HepG2 (cell line): ENCODE results near the gene USF2. TPM values are rescaled to one million over a fixed set of nuclear protein-coding genes. Genes with fewer than 3 reads are reported as not detected.
A peak's percentile ranks its signal among the peaks of the same experiment; 100 is the strongest.

ENCODE experiments used
- ATAC-seq: fragments of 200-7000 bp; cut with Tn5 transposase; 3 replicates; pipeline ENCODE4 v1.9.1; 2020; ENCODE audit warnings: mild to moderate bottlenecking, moderate library complexity
- BruUV-seq: library from RNA; stranded (reverse); fragments of 400-500 nt; replicated peaks from 2 replicates; lab custom pipeline; 2021; lab: Mats Ljungman, UMichigan
- CTCF ChIA-PET: fragments of 300-600 bp; formaldehyde crosslinking; extraction: SDS; loops from one replicate; lab custom pipeline; 2021; ENCODE audit warnings: low total read pairs, inconsistent platforms, low intra/inter-chr PET ratio; lab: Yijun Ruan, JAX
- POLR2A ChIA-PET: fragments of 350-600 bp; sonication (Branson Sonifier 250); formaldehyde crosslinking; loops from one replicate; lab custom pipeline; 2020; ENCODE audit warnings: antibody characterized with exemption, inconsistent platforms; lab: Yijun Ruan, JAX
- DNase-seq: peaks from one replicate; pipeline ENCODE4 v3.0.0-alpha.2; 2015; ENCODE audit warnings: low spot score
- FAIRE-seq: peaks from 3 replicates; lab custom pipeline; 2011; peaks lifted over from hg19 to GRCh38; lab: Jason Lieb, UNC
- H2AFZ ChIP-seq: one replicate; pipeline ENCODE4 v1.6.1; 2011; ENCODE audit warnings: low read length, inconsistent platforms
- H3K27ac ChIP-seq: fragments of 300-600 bp; 3 replicates; pipeline ENCODE4 v1.8.0; 2011; ENCODE audit warnings: mixed run types, mild to moderate bottlenecking, mixed read lengths, low read length, inconsistent platforms; ENCODE audit not compliant: insufficient read depth; ENCODE audit errors: extremely low read length
- H3K27me3 ChIP-seq, 2 experiments: fragments of 200-600 bp in 1 of 2; 2 replicates in 1 of 2; 3 replicates in 1 of 2; pipeline versions ENCODE4 v1.6.0 to v1.8.0; 2011; ENCODE audit warnings: low read length in 2 of 2, mild to moderate bottlenecking in 2 of 2, moderate library complexity in 2 of 2, inconsistent platforms in 1 of 2; ENCODE audit not compliant: insufficient read depth in 2 of 2, control insufficient read depth in 1 of 2
- H3K36me3 ChIP-seq, 2 experiments: fragments of 200-600 bp in 1 of 2; replicated peaks in 1 of 2; 2 replicates in 1 of 2; 3 replicates in 1 of 2; pipeline versions ENCODE4 v1.5.1 to v1.8.0; 2011; ENCODE audit warnings: low read length in 2 of 2, inconsistent platforms in 1 of 2; ENCODE audit not compliant: insufficient read depth in 2 of 2, control insufficient read depth in 1 of 2
- H3K4me1 ChIP-seq: 2 replicates; pipeline ENCODE4 v1.5.1; 2012; ENCODE audit warnings: low read length, inconsistent platforms; ENCODE audit not compliant: insufficient read depth
- H3K4me2 ChIP-seq: 2 replicates; pipeline ENCODE4 v1.6.0; 2011; ENCODE audit warnings: low read depth, low read length, inconsistent platforms
- H3K4me3 ChIP-seq, 3 experiments: fragments of 200-600 bp in 1 of 3; sonication (generic), shearing (Covaris generic) in 1 of 3; replicated peaks in 1 of 3; 2 replicates each; pipeline ENCODE4 v1.5.1; 2011 to 2016; ENCODE audit warnings: low read length in 3 of 3, inconsistent platforms in 2 of 3, low read depth in 2 of 3, mild to moderate bottlenecking in 2 of 3, control low read depth in 1 of 3, mixed read lengths in 1 of 3; ENCODE audit not compliant: insufficient read depth in 1 of 3
- H3K79me2 ChIP-seq: one replicate; pipeline ENCODE4 v1.6.1; 2011; ENCODE audit warnings: low read length, inconsistent platforms; ENCODE audit not compliant: insufficient read depth
- H3K9ac ChIP-seq: 2 replicates; pipeline ENCODE4 v1.6.0; 2011; ENCODE audit warnings: mild to moderate bottlenecking, low read depth, low read length, inconsistent platforms; ENCODE audit not compliant: insufficient read depth
- H3K9me3 ChIP-seq: 2 replicates; pipeline ENCODE4 v1.5.1; 2012; ENCODE audit warnings: mild to moderate bottlenecking, low read length
- H4K20me1 ChIP-seq: 2 replicates; pipeline ENCODE4 v1.6.0; 2011; ENCODE audit warnings: inconsistent platforms, mild to moderate bottlenecking, low read length, moderate library complexity; ENCODE audit not compliant: insufficient read depth
- FOSL1 ChIP-seq: sonication (generic); formaldehyde crosslinking; IDR thresholded peaks from 2 replicates; pipeline ENCODE4 v1.9.0; 2021; ENCODE audit warnings: missing genetic modification reagents, borderline replicate concordance
- HNRNPL ChIP-seq: fragments of 200-400 bp; formaldehyde crosslinking; IDR thresholded peaks from 2 replicates; pipeline ENCODE4 v1.6.1; 2017; ENCODE audit warnings: mild to moderate bottlenecking, low read depth, low read length
- ZFX ChIP-seq: sonication (generic); formaldehyde crosslinking; IDR thresholded peaks from 2 replicates; pipeline ENCODE4 v1.4.0; 2020; ENCODE audit warnings: mild to moderate bottlenecking, low read depth, missing genetic modification reagents, moderate library complexity
- ZNF552 ChIP-seq: sonication (generic); formaldehyde crosslinking; IDR thresholded peaks from 2 replicates; pipeline ENCODE4 v1.9.0; 2022; ENCODE audit warnings: missing genetic modification reagents, mild to moderate bottlenecking, borderline replicate concordance
- ZNF577 ChIP-seq: sonication (generic); formaldehyde crosslinking; IDR thresholded peaks from 2 replicates; pipeline ENCODE4 v1.4.0; 2020; ENCODE audit warnings: mild to moderate bottlenecking, low read depth, missing genetic modification reagents, borderline replicate concordance
- ZNF891 ChIP-seq: sonication (generic); formaldehyde crosslinking; IDR thresholded peaks from 2 replicates; pipeline ENCODE4 v1.5.0; 2020; ENCODE audit warnings: mild to moderate bottlenecking, missing genetic modification reagents
- WGBS: methylation state at CpG from one replicate; pipeline ENCODE4 v1.1.6; 2017; ENCODE audit warnings: low lambda C conversion rate; 5-methylcytosine and 5-hydroxymethylcytosine counted together
- in situ Hi-C: cut with HindIII; loops from 2 replicates; pipeline ENCODE4 v1.10.0; 2017; ENCODE audit warnings: low pct_unique_long_range_greater_than_20kb; ENCODE audit not compliant: extremely low pct_ligation_motif_present
- intact Hi-C: fragments of 100-400 bp; cut with micrococcal nuclease; formaldehyde crosslinking; loops from one replicate; pipeline ENCODE4 v1.10.0; 2022; ENCODE audit not compliant: unreplicated experiment
- polyA plus RNA-seq, 8 experiments: library from polyadenylated mRNA; depleted of rRNA in 3 of 8; stranded (reverse) in 7 of 8; unstranded in 1 of 8; fragments of >200 nt; fragmentation: Illumina TruSeq in 4 of 8; extraction: Trizol in 4 of 8; gene quantifications; 2 replicates each; pipeline versions ENCODE4 v1.2.1 to v1.2.3, GENCODE V29; 2011 to 2016; ENCODE audit warnings: low read depth in 4 of 8, missing spikeins in 1 of 8, mixed read lengths in 1 of 8; ENCODE audit not compliant: insufficient read depth in 1 of 8
- total RNA-seq, 5 experiments: library from RNA; depleted of rRNA; stranded (reverse); fragments of >200 nt; fragmentation: Illumina TruSeq; extraction: Trizol; gene quantifications; 2 replicates each; pipeline ENCODE4 v1.2.3, GENCODE V29; 2016; ENCODE audit warnings: low read depth in 1 of 5
- TF ChIP-seq, protein P1 (sequence below): sonication (generic); formaldehyde crosslinking; IDR thresholded peaks from 2 replicates; pipeline ENCODE4 v1.9.0; 2021; ENCODE audit warnings: mild to moderate bottlenecking, missing genetic modification reagents

Gene USF2
- total and polyA plus RNA-seq, 2 of the 13 experiments (the other 11 are each of a cell fraction or from before 2014, with no cell fraction given): 54.9 to 106 TPM

DNA sequence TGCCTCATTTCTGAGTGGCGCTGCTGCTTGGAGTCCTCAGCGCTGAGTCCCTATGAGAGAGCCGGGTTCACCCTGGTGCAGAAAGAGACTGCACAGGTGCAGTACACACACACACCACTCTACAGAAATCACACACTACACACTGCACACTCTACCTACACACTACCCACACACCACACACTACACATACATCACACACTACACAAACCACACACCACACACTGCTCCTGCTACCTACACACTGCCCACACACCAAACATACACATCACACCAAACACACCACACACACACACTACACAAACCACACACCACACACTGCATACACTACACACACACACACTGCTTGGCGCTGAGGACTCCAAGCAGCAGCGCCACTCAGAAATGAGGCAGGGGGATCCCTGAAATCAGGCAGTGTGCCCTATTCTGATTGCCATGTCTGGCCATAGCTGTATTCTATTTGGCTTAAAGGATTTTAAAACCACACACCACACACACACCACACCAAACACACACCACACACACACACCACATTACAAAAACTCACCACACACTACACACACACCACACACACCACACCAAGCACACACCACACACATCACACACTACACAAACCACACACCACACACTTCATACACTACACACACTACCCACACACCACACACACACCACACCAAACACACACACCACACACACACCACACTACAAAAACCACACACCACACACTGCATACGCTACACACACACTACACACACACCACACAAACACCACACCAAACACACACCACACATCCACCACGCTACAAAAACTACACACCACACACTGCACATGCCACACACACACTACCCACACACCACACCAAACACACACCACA is 28.1 kb downstream of the USF2 start:
- TF ChIP-seq ZFX (peak; percentile 25; the same call in 1 of the 2 replicates), ZNF577 (no peak), ZNF552 (CRISPR knock-in tag) (no peak), ZNF891 (CRISPR knock-in tag) (no peak), HNRNPL (peak; percentile 63; the same call in 1 of the 2 replicates), FOSL1 (CRISPR knock-in tag) (no peak)
- TF ChIP-seq, protein P1, sequence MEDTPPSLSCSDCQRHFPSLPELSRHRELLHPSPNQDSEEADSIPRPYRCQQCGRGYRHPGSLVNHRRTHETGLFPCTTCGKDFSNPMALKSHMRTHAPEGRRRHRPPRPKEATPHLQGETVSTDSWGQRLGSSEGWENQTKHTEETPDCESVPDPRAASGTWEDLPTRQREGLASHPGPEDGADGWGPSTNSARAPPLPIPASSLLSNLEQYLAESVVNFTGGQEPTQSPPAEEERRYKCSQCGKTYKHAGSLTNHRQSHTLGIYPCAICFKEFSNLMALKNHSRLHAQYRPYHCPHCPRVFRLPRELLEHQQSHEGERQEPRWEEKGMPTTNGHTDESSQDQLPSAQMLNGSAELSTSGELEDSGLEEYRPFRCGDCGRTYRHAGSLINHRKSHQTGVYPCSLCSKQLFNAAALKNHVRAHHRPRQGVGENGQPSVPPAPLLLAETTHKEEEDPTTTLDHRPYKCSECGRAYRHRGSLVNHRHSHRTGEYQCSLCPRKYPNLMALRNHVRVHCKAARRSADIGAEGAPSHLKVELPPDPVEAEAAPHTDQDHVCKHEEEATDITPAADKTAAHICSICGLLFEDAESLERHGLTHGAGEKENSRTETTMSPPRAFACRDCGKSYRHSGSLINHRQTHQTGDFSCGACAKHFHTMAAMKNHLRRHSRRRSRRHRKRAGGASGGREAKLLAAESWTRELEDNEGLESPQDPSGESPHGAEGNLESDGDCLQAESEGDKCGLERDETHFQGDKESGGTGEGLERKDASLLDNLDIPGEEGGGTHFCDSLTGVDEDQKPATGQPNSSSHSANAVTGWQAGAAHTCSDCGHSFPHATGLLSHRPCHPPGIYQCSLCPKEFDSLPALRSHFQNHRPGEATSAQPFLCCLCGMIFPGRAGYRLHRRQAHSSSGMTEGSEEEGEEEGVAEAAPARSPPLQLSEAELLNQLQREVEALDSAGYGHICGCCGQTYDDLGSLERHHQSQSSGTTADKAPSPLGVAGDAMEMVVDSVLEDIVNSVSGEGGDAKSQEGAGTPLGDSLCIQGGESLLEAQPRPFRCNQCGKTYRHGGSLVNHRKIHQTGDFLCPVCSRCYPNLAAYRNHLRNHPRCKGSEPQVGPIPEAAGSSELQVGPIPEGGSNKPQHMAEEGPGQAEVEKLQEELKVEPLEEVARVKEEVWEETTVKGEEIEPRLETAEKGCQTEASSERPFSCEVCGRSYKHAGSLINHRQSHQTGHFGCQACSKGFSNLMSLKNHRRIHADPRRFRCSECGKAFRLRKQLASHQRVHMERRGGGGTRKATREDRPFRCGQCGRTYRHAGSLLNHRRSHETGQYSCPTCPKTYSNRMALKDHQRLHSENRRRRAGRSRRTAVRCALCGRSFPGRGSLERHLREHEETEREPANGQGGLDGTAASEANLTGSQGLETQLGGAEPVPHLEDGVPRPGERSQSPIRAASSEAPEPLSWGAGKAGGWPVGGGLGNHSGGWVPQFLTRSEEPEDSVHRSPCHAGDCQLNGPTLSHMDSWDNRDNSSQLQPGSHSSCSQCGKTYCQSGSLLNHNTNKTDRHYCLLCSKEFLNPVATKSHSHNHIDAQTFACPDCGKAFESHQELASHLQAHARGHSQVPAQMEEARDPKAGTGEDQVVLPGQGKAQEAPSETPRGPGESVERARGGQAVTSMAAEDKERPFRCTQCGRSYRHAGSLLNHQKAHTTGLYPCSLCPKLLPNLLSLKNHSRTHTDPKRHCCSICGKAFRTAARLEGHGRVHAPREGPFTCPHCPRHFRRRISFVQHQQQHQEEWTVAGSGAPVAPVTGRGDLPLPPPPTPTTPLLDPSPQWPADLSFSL (CRISPR knock-in tag): peak; percentile 95
- ChIA-PET CTCF (no interaction called here), POLR2A (no interaction called here)
- Histone ChIP-seq H3K36me3 (no peaks in the 10 kb centered on the region), H3K4me3 (no peak overlapping the region), H4K20me1 (no peaks in the 10 kb centered on the region), H2AFZ (no peak overlapping the region), H3K4me2 (no peak overlapping the region), H3K27me3 (peaks cover 6 to 32% of the 10 kb centered on the region in 2 experiments), H3K9ac (no peak overlapping the region), H3K79me2 (no peaks in the 10 kb centered on the region), H3K9me3 (no peaks in the 10 kb centered on the region), H3K27ac (no peak overlapping the region), H3K4me1 (peaks cover 37% of the 10 kb centered on the region)
- 73% methylated on average over 7 of the region's 7 CpGs for WGBS
- intact Hi-C loops (no loop called here), in situ Hi-C loops (no loop called here)
- BruUV-seq: no TSS peak
- peak; percentile 76 for FAIRE-seq
- peak; percentile 16; the same call in 2 of the 3 replicates for ATAC-seq
- no peak for DNase-seq
